Measurements from ENCODE around the gene EPB41L5.

GRCh38 chr2:120161190-120161589 lies 148.3 kb downstream of the EPB41L5 start:
- TF ChIP-seq POLR2AphosphoS5 (IDR thresholded peaks at IDR 0.05; ENCODE audit: borderline replicate concordance, low read depth, low read length) = no peak
- TF ChIP-seq EZH2 (IDR thresholded peaks at IDR 0.05) = no peak
- TF ChIP-seq FOXP2 (optimal IDR thresholded peaks at IDR 0.05; ENCODE audit: control extremely low read depth, extremely low read length, insufficient read depth) = no peak

Data from SK-N-MC (cell line).